Hematopoietic multipotent progenitor cell treated with erythropoietin and hydrocortisone succinate and interleukin-3 and kit ligand, for 17 days (in vitro differentiated cells): Measurements from ENCODE around the gene ZNF43.
"Not testable (repeated sequence)": the region's sequence is repeated elsewhere in the genome, so short reads cannot be mapped to it uniquely, and the experiment has no call there.

Experiments used
- DNase-seq: peaks from one replicate; pipeline ENCODE4 v3.0.0-alpha.2; 2015; ENCODE audit warnings: low spot score

Gene ZNF43

DNA sequence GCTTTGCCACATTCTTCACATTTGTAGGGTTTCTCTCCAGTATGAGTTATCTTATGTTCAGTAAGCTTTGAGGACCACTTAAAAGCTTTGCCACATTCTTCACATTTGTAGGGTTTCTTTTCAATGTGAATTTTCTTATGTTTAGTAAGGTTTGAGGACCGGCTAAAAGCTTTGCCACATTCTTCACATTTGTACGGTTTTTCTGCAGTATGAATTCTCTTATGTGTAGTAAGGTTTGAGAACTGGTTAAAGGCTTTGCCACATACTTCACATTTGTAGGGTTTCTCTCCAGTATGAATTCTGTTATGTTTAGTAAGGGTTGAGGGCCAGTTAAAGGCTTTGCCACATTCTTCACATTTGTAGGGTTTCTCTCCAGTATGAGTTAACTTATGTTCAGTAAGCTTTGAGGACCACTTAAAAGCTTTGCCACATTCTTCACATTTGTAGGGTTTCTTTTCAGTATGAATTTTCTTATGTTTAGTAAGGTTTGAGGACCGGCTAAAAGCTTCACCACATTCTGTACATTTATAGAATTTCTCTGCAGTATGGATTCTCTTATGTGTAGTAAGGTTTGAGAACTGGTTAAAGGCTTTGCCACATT is 27.5 kb downstream of the ZNF43 start:
- not testable (repeated sequence) for DNase-seq

DNA sequence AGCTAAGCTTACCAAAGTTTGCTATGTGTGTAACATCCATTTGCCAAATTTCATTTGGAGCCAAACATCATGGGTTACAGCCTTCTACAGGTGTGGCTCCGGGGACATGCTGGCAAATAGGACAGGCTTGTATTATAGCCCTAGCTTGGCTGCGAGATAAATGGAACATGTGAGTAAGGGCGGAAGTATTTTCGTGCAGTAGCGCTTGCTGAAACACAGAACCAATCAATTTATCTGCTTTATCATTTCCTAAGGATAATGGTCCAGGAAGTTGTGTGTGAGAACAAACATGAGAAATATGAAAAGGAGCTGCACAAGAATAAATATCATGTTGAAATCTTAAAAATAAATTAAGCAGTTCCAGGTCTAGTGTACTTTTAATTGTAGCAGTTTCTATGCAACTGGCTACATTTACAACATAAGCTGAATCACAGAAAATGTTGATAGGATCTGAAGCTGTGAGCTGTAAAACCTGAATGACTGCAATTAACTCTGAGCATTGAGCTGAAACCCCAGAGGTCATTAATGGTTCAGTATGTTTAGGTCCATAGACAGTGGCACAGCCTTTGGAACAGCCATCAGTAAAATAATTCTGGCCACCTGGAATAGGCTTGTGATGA is 46.4 kb downstream of the ZNF43 start:
- DNase-seq = no peak

GRCh38 chr19:21786936-21787335 is 49.0 kb downstream of the ZNF43 start:
- DNase-seq = no peak

GRCh38 chr19:21775792-21776191 is 60.2 kb downstream of the ZNF43 start:
- not testable (repeated sequence) for DNase-seq

DNA sequence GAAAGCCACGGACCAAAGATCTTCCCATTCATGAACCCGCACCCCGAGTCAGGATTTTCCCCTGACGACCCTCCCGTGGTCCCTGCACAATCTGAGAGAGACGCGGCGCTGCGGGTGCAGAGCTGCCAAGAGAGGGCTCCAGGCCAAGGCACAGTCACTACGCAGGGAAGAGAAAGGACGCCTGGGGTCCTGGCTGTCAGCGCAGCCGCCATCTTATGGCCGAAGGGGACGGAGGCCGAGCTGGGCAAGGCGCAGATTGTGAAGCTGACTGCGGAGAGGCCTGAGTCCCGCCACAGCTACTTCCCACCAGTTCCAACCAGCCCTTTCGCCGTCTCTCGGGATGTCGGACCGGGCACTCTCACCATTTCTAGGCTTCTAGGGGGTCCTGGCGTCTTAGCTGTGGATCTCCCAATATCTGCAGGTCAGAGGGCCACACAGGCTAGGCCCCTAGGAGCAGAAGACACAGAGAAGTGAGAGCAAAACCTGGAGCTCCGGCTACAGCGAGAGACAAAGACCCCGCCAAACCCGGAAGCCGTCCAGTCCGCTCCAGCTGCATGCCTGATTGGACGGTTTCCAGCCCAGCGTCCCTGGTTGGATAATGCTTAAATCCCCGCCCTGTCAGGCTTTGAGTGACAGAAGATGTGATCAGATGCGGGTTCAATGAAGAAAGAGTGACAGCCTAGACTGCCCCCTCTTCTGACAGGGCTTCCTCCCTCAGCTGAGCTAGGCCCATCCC is 68.7 kb downstream of the ZNF43 start, which contains the start of gene ZNF100:
Gene ZNF100 (minus strand): TSS at position 515 of the 736 bp plus-strand sequence. CDS start 150 bp downstream, at position 365.
- peak; percentile 82 for DNase-seq

GRCh38 chr19:21766705-21767064 is 69.3 kb downstream of the ZNF43 start:
- not testable (repeated sequence) for DNase-seq

DNA sequence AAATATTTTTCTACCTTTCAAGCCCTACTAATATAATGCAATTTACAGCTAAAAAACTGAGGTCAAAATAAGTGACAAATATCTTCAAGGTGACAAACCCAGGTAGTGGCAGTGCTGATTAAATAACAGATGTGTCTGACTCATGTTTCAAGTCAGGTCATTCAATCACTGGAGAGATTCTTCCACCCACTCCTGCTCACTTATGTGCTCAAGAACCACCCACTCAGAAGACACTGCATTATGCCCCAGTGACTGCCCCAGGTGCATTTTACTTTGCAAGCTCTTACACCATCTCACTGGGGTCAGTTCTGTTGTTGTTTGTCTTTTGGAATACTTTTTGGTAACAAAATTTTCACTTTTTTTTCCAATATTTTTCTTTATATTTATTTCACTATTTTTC is 70.8 kb downstream of the ZNF43 start:
- no peak for DNase-seq

GRCh38 chr19:21761547-21761946 is 74.4 kb downstream of the ZNF43 start:
- DNase-seq = not testable (repeated sequence)

GRCh38 chr19:21758296-21758695 is 77.7 kb downstream of the ZNF43 start:
- no peak for DNase-seq

DNA sequence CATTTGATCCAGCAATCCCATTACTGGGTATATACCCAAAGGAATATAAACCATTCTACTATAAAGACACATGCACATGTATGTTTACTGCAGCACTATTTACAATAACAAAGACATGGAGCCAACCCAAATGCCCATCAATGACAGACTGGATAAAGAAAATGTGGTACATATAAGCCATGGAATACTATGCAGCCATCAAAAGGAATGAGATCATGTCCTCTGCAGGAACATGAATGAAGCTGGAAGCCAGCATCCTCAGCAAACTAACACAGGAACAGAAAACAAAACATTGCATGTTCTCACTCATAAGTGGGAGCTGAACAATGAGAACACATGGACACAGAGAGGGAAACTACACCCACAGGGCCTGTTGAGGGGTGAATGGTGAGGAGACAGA is 80.4 kb downstream of the ZNF43 start:
- not testable (repeated sequence) for DNase-seq
